ENCODE data around the gene ADGRA3.

The ADGRA3 gene

GRCh38 chr4:22512306-22512705, 3.6 kb downstream of the ADGRA3 start:
- DNase-seq (ENCODE audit: low read depth in 2 of 2), result no peak

GRCh38 chr4:22510750-22511149, 5.1 kb downstream of the ADGRA3 start:
- DNase-seq (ENCODE audit: low read depth in 2 of 2), result no peak

DNA sequence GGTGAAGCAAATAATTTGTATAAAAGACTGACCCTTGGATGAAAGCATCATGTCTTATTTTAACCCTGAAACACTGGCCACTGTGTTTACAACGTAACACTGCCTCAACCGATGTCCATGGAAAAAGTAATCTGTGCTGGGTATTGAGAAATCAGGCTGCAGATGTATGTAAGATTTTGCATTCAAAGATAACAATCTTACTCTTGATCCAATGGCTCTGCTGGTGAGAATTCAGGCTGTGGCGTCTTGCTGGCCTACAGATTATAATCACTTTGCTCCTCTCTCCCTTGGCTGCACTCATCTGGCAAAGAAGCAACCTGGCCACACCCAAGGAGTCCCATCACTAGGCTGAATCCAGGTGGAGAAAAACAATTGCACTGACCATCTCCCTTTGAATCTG, 7.5 kb downstream of the ADGRA3 start:
- DNase-seq (ENCODE audit: low read depth in 2 of 2), result no peak

GRCh38 chr4:22504922-22505321, 10.9 kb downstream of the ADGRA3 start:
- DNase-seq (ENCODE audit: low read depth in 2 of 2), result no peak

GRCh38 chr4:22504447-22504846, 11.4 kb downstream of the ADGRA3 start:
- DNase-seq (ENCODE audit: low read depth in 2 of 2), result no peak

DNA sequence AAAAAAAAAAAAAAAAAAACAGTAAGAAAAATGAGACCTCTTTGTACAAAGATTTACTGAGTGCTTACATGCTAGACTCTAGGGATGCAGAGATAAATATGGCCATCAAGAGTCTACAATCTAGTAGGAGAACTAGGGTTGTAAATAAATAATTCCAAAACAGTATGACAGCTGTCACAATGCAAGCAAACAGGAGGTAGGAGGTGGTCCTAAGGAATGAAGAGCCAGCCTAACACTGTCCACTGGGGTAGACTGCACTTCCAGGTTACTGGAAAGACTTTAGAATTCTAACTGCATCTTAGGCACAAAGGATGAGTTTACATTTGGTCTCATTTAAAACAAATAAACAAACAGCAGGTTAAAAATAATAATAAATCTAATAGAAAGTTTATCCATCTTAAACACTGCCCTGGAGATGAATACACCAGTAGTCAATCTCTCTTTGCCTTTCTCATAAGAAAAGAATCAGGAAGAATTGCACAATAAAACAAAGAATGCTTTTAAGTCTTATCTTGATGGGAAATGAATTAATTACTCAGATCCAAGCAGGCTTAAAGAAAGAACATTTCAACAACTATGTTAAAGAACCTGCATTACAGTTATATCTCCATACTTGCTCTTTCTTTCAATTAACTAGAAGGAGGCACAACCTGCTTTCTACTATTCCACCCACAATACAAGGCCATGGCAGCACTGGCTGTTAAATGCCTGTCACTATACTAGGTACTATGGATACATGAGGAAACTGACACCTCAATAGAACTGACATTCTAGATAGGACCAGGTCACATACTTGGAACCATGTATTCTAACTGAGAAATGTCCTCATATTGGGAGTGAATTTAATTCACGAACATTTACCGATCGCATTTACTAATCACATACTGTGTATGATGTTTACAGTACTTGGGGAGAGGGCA, 12.7 kb downstream of the ADGRA3 start:
- DNase-seq (ENCODE audit: low read depth in 2 of 2), result no peak

DNA sequence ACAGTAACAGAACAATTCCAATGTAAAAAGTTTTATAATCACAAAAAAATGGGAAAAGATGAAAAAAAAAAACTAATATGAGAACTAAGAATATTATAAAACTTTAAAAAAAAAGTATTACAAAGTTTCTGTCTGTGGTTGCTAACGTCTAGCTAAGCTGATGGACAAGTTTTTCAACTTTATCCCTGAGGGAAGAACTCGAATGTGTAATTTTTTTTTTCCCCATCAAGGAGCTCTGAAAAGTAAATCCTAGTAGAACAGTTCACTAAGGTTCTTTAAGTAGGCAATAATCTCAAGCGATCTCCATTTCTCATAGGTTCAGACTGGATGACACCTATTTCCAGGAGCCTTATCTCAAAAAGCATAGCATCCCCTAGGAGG, 14.2 kb downstream of the ADGRA3 start:
- no peak for DNase-seq (ENCODE audit: low read depth in 2 of 2)

- peak; percentile 17 to 22 for DNase-seq (ENCODE audit: low read depth in 2 of 2)
Measured at GRCh38 chr4:22500831-22501714, 14.8 kb downstream of the ADGRA3 start.

- DNase-seq (ENCODE audit: low read depth in 2 of 2), result no peak
Measured at GRCh38 chr4:22500128-22500611, 15.7 kb downstream of the ADGRA3 start.

GRCh38 chr4:22498866-22499265, 17.0 kb downstream of the ADGRA3 start:
- no peak for DNase-seq (ENCODE audit: low read depth in 2 of 2)

- DNase-seq (ENCODE audit: low read depth in 2 of 2), result no peak
Measured at GRCh38 chr4:22496165-22496813, 19.6 kb downstream of the ADGRA3 start.

GRCh38 chr4:22493523-22493922, 22.3 kb downstream of the ADGRA3 start:
- DNase-seq (ENCODE audit: low read depth in 2 of 2), result no peak

DNA sequence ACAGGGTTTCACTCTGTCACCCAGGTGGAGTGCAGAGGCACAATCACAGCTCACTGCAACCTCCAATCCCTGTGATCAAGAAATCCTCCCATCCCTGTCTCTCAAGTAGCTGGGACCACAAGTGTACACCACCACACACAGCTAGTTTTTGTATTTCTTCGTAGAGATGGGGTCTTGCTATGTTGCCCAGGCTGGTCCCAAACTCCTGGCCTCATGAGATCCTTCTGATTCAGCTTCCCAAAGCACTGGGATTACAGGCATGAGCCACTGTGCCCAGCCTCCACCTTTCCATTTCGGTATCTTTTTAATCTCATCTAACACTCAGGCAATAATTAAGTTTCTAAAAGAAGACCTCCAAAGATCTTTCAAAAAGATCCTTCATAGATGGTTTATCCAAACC, 22.9 kb downstream of the ADGRA3 start:
- DNase-seq (ENCODE audit: low read depth in 2 of 2), result no peak

- no peak for DNase-seq (ENCODE audit: low read depth in 2 of 2)
Measured at GRCh38 chr4:22491939-22492338, 23.9 kb downstream of the ADGRA3 start.

DNA sequence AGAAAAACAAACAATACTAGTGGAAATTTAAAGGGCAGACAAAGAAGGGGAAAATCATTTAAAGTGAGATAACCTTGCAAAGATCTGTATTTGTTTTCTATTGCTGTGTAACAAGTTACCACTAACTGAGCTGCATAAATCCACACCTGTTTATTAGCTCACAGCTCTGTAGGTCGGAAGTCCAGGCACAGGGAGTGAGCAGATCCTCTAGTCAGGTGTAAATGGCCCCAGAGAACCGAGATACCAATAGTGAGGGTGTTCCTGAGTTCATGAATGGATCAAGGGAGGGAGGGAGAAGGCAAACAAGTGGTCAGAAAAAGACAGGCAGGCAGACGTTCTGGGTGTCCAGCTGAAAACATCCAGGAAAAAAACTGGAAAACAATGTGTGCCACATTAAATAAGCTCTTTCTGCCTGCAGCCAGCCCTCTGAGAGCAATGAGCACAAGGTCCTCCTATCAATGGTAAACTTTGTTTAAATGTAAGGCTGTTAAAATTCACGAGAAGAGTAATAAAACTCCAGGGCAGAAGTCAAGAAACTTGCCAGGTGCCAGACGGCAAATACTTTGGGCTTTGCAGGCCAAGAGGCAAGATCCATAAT, 25.0 kb downstream of the ADGRA3 start:
- no peak for DNase-seq (ENCODE audit: low read depth in 2 of 2)

GRCh38 chr4:22488106-22488505, 27.8 kb downstream of the ADGRA3 start:
- no peak for DNase-seq (ENCODE audit: low read depth in 2 of 2)

DNA sequence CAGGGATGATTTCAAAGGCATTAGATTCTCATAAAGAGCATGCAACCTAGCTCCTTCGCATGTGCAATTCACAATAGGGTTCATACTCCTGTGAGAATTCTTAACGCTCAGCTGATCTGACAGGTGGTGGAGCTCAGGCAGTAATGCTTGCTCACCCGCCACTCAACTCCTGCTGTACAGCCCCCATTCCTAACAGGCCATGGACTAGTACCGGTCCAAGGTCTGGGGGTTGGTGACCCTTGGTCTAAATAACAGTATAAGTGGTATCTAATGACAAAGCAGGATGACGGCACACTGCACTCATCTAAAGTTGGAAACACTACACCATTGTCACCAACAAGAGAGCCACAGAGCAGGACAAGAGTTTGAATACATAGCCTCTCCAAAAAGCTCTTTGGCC, 28.5 kb downstream of the ADGRA3 start:
- no peak for DNase-seq (ENCODE audit: low read depth in 2 of 2)

DNA sequence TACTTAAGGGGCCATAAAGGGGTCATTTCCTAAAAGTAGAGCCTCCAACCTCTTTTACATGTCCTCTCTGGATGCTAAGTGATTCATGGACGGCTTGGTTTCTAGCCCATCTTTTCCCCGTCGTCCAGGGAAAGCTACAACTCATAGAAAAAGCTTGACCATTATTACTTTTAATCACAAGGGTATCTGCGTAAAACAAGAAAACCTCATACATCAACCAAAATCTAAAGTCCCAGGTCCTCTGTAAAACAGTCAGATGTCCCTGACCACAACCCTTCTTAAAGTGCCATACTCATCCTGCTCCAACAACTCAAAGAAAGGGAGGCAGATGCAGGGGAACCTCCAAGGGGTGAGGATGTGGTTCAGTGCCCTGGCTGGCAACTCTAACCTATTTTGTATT, 29.6 kb downstream of the ADGRA3 start:
- no peak for DNase-seq (ENCODE audit: low read depth in 2 of 2)

DNA sequence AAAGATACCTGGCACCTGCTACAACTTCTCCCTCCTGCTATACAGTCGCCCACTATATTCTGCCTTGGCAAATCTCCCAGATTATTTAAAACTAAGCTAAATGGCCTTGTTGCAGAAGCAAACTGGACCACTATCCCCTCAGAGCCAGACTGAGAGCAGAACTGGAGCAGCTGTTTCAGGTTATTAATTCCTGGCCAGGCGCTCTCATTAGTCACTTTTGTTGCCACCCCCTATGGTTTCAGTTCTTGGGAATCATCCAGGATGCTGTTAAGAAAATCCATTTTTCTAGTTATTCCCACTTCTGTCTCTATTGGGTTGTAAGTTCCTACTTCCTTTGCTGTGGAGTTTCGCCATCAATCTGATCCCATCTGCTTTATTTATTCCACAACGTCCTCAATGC, 30.1 kb downstream of the ADGRA3 start:
- DNase-seq (ENCODE audit: low read depth in 2 of 2), result no peak

DNA sequence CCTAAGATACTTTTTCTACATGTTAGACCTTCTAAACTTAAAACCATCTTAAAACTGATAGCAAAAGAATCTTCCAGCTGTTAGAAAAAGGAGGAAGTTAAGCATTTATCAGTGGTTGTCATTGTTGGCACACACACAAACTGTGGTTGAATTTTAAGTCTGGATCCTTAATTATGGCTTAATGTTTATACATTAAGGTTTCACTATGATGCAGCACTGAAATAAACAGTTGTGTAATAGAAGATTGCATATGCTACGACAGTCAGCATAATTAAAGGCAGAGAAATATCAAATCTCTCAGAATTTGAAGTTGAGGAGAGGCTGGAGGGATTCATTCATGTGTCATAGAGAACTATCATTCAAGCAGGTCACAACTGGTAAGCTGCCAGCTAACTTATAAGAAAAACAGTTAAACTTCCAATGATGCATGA, 32.3 kb downstream of the ADGRA3 start:
- DNase-seq (ENCODE audit: low read depth in 2 of 2), result no peak

GRCh38 chr4:22482250-22483127, 33.4 kb downstream of the ADGRA3 start:
- DNase-seq (ENCODE audit: low read depth in 2 of 2), result no peak

Measured in stimulated activated CD8-positive, alpha-beta memory T cell treated with anti-CD3 and anti-CD28 coated beads, Interleukin-15, amount 100 ng/mL, for 48 hours (primary cell).